AG04450 (cell line): ENCODE data around the gene ZGPAT. TPM values are rescaled to one million over a fixed set of nuclear protein-coding genes. Genes with fewer than 3 reads are reported as not detected.
"Not testable (repeated sequence)": the region's sequence is repeated elsewhere in the genome, so short reads cannot be mapped to it uniquely, and the experiment has no call there.

ENCODE experiments used
- CTCF ChIA-PET: fragments of 300-600, 350-600 bp; formaldehyde crosslinking; extraction: SDS; loops from one replicate; lab custom pipeline; 2022; ENCODE audit warnings: antibody characterized with exemption, inconsistent platforms; lab: Charles Lee
- POLR2A ChIA-PET: fragments of 350-600 bp; formaldehyde crosslinking; extraction: SDS; loops from one replicate; lab custom pipeline; 2021; ENCODE audit warnings: antibody characterized with exemption, inconsistent platforms; lab: Yijun Ruan, JAX
- DNase-seq: peaks from one replicate; pipeline ENCODE4 v3.0.0-alpha.2; 2011; ENCODE audit warnings: low read depth, low spot score
- H3K27ac ChIP-seq: one replicate; pipeline ENCODE4 v1.5.1; 2012; ENCODE audit warnings: low read depth, low read length, control low read depth
- H3K27me3 ChIP-seq: one replicate; pipeline ENCODE4 v1.6.0; 2012; ENCODE audit warnings: low read length; ENCODE audit not compliant: control insufficient read depth, insufficient read depth
- H3K4me3 ChIP-seq: 2 replicates; pipeline ENCODE4 v1.5.1; 2011; ENCODE audit warnings: mild to moderate bottlenecking, low read depth, low read length, control low read depth
- H3K9me3 ChIP-seq: 2 replicates; pipeline ENCODE4 v1.5.1; 2012; ENCODE audit warnings: low read length; ENCODE audit not compliant: control insufficient read depth, insufficient read depth
- CTCF ChIP-seq: IDR thresholded peaks from 2 replicates; pipeline ENCODE4 v1.5.1; 2011; ENCODE audit warnings: low read depth, low read length, control low read depth, inconsistent platforms
- polyA plus RNA-seq: library from polyadenylated mRNA; depleted of rRNA; stranded (reverse); fragments of >200 nt; gene quantifications from 2 replicates; pipeline ENCODE4 v1.2.3, GENCODE V29; 2011

Gene ZGPAT
- polyA plus RNA-seq, 1 experiment: 8.7 TPM

GRCh38 chr20:63664143-63664851 is 43.5 kb upstream of the ZGPAT start:
- Histone ChIP-seq H3K4me3 (no peak overlapping the region), H3K27ac (no peak overlapping the region), H3K27me3 (no peaks in the 10 kb centered on the region), H3K9me3 (no peaks in the 10 kb centered on the region; the same call in 1 of the 2 replicates)
- ChIA-PET CTCF (no interaction called here), POLR2A (no interaction called here)
- no peak for DNase-seq
- no peak for TF ChIP-seq CTCF

- ChIA-PET CTCF (no interaction called here), POLR2A (no interaction called here)
- no peak for DNase-seq
- H3K27ac ChIP-seq: no peak overlapping the region
- no peaks in the 10 kb centered on the region; the same call in 1 of the 2 replicates for H3K9me3 ChIP-seq
- no peaks in the 10 kb centered on the region for H3K27me3 ChIP-seq
- H3K4me3 ChIP-seq: no peak overlapping the region
- no peak for TF ChIP-seq CTCF
These were observed 42.8 kb upstream of the ZGPAT start for GRCh38 chr20:63664861-63665594.

GRCh38 chr20:63665708-63666107 is 42.1 kb upstream of the ZGPAT start:
- Histone ChIP-seq H3K27me3 (no peaks in the 10 kb centered on the region), H3K4me3 (no peak overlapping the region), H3K27ac (no peak overlapping the region), H3K9me3 (no peaks in the 10 kb centered on the region; the same call in 1 of the 2 replicates)
- DNase-seq: no peak
- ChIA-PET CTCF (no interaction called here), POLR2A (no interaction called here)
- no peak for TF ChIP-seq CTCF

GRCh38 chr20:63667858-63668257 is 40.0 kb upstream of the ZGPAT start:
- TF ChIP-seq CTCF: no peak
- no peaks in the 10 kb centered on the region; the same call in 1 of the 2 replicates for H3K9me3 ChIP-seq
- H3K4me3 ChIP-seq: no peak overlapping the region
- H3K27me3 ChIP-seq: no peaks in the 10 kb centered on the region
- CTCF ChIA-PET: no interaction called here
- no peak overlapping the region for H3K27ac ChIP-seq
- no peak for DNase-seq
- POLR2A ChIA-PET: no interaction called here

- no peaks in the 10 kb centered on the region; the same call in 1 of the 2 replicates for H3K9me3 ChIP-seq
- H3K4me3 ChIP-seq: no peak overlapping the region
- CTCF ChIA-PET: no interaction called here
- H3K27ac ChIP-seq: no peak overlapping the region
- POLR2A ChIA-PET: interaction anchor here (0.8 kb wide), 1 partner anchor 14 kb away, joined by 3 read pairs; no protein-coding TSS in a partner anchor
- TF ChIP-seq CTCF: no peak
- no peak for DNase-seq
- H3K27me3 ChIP-seq: no peaks in the 10 kb centered on the region
These were observed 39.5 kb upstream of the ZGPAT start for GRCh38 chr20:63668351-63668750.

- H3K27ac ChIP-seq, CTCF ChIA-PET, H3K9me3 ChIP-seq, DNase-seq, H3K27me3 ChIP-seq, H3K4me3 ChIP-seq, POLR2A ChIA-PET: not testable (repeated sequence)
These were observed 36.1 kb upstream of the ZGPAT start for GRCh38 chr20:63671695-63672094.
